Endodermal cell (in vitro differentiated cells): ENCODE measurements around the gene STAC2. TPM values are rescaled to one million over a fixed set of nuclear protein-coding genes. Genes with fewer than 3 reads are reported as not detected.
A peak's percentile ranks its signal among the peaks of the same experiment; 100 is the strongest.
"Not testable (repeated sequence)": the region's sequence is repeated elsewhere in the genome, so short reads cannot be mapped to it uniquely, and the experiment has no call there.

ENCODE experiments used
- DNase-seq: peaks from one replicate; pipeline ENCODE4 v3.0.0-alpha.2; 2017
- H3K27ac ChIP-seq: 2 replicates; pipeline ENCODE4 v1.5.1; 2013; ENCODE audit warnings: mild to moderate bottlenecking, low read depth, low read length, moderate library complexity
- H3K27me3 ChIP-seq: 2 replicates; pipeline ENCODE4 v1.6.1; 2013; ENCODE audit warnings: mild to moderate bottlenecking, low read length, moderate library complexity; ENCODE audit not compliant: insufficient read depth, control insufficient read depth, poor library complexity, severe bottlenecking
- H3K36me3 ChIP-seq: 2 replicates; pipeline ENCODE4 v1.7.0; 2013; ENCODE audit warnings: mild to moderate bottlenecking, low read length, moderate library complexity; ENCODE audit not compliant: control insufficient read depth, insufficient read depth
- H3K4me1 ChIP-seq: one replicate; pipeline ENCODE4 v1.7.0; 2013; ENCODE audit warnings: low read length; ENCODE audit not compliant: control insufficient read depth, insufficient read depth
- H3K4me3 ChIP-seq: 2 replicates; pipeline ENCODE4 v1.5.1; 2013; ENCODE audit warnings: mild to moderate bottlenecking, low read length, moderate library complexity
- H3K9ac ChIP-seq: 2 replicates; pipeline ENCODE4 v1.6.1; 2013; ENCODE audit warnings: mild to moderate bottlenecking, low read length, moderate library complexity; ENCODE audit not compliant: poor library complexity, severe bottlenecking; ENCODE audit errors: extremely low read depth
- H3K9me3 ChIP-seq: 2 replicates; pipeline ENCODE4 v1.6.1; 2013; ENCODE audit warnings: mild to moderate bottlenecking, low read length, moderate library complexity; ENCODE audit not compliant: control insufficient read depth
- H3K27ac Mint-ChIP-seq: 2 replicates; pipeline ENCODE4 v1.8.0; 2020; ENCODE audit warnings: mixed read lengths
- H3K27me3 Mint-ChIP-seq: 2 replicates; pipeline ENCODE4 v1.8.0; 2021; ENCODE audit warnings: mild to moderate bottlenecking, mixed read lengths; ENCODE audit not compliant: insufficient read depth
- H3K36me3 Mint-ChIP-seq: 2 replicates; pipeline ENCODE4 v1.8.0; 2020; ENCODE audit warnings: low read depth, mixed read lengths
- H3K4me1 Mint-ChIP-seq: 2 replicates; pipeline ENCODE4 v1.8.0; 2020; ENCODE audit warnings: mixed read lengths
- H3K4me3 Mint-ChIP-seq: 2 replicates; pipeline ENCODE4 v1.8.0; 2020; ENCODE audit warnings: mild to moderate bottlenecking, moderate library complexity, mixed read lengths
- H3K9me3 Mint-ChIP-seq: 2 replicates; pipeline ENCODE4 v1.8.0; 2020; ENCODE audit warnings: mild to moderate bottlenecking, mixed read lengths
- CTCF ChIP-seq: fragments of 200-600 bp; sonication (generic); conservative IDR thresholded peaks from 2 replicates; pipeline ENCODE4 v1.5.0; 2021; ENCODE audit warnings: antibody characterized with exemption, mild to moderate bottlenecking
- WGBS, 2 experiments: methylation state at CpG; one replicate each; pipeline versions ENCODE4 v1.1.5 to v1.1.7; 2013; ENCODE audit warnings: missing lambda C conversion rate in 2 of 2, mixed read lengths in 1 of 2; ENCODE audit not compliant: insufficient coverage in 1 of 2, insufficient read length in 1 of 2; 5-methylcytosine and 5-hydroxymethylcytosine counted together
- total RNA-seq, 2 donors: library from RNA; stranded (reverse); fragmentation: NEBNext Ultra II Directional in 1 of 2; extraction: Animal tissue kit (Norgen Biotek cat#: 25700) in 1 of 2; gene quantifications; 2 replicates in 1 of 2; 3 replicates in 1 of 2; pipeline ENCODE4 v1.2.1, GENCODE V29; 2021

STAC2 gene
- total RNA-seq, 2 donors from 2014 or later, result 0.35 to 0.46 TPM

- Mint-ChIP-seq H3K36me3 (peaks cover 15% of the 10 kb centered on the region), H3K27me3 (no peaks in the 10 kb centered on the region), H3K27ac (no peak overlapping the region), H3K4me3 (no peak overlapping the region), H3K9me3 (no peaks in the 10 kb centered on the region), H3K4me1 (peaks cover 10% of the 10 kb centered on the region)
- TF ChIP-seq CTCF, result no peak
- Histone ChIP-seq H3K36me3 (no peaks in the 10 kb centered on the region), H3K9me3 (no peaks in the 10 kb centered on the region), H3K27ac (no peak overlapping the region), H3K9ac (no peak overlapping the region), H3K4me3 (no peak overlapping the region), H3K4me1 (no peaks in the 10 kb centered on the region), H3K27me3 (no peaks in the 10 kb centered on the region)
- no peak for DNase-seq
- WGBS, 2 experiments, result no CpG with 5 or more reads among the region's 1 CpG
These were observed 26.3 kb upstream of the STAC2 start for GRCh38 chr17:39251997-39252396.

- H3K27me3 Mint-ChIP-seq, H3K4me3 ChIP-seq, H3K4me3 Mint-ChIP-seq, H3K4me1 ChIP-seq, H3K36me3 ChIP-seq, H3K27ac ChIP-seq, DNase-seq, H3K9me3 Mint-ChIP-seq, H3K4me1 Mint-ChIP-seq, H3K27ac Mint-ChIP-seq, H3K9me3 ChIP-seq, H3K9ac ChIP-seq, H3K27me3 ChIP-seq, H3K36me3 Mint-ChIP-seq: not testable (repeated sequence)
- 97 to 100% methylated on average over 2 to 12 of the region's 12 CpGs for WGBS, 2 experiments
These were observed 24.3 kb upstream of the STAC2 start for GRCh38 chr17:39250076-39250475.

GRCh38 chr17:39246274-39246673 is 20.5 kb upstream of the STAC2 start:
- Mint-ChIP-seq H3K4me3 (no peak overlapping the region), H3K27me3 (no peaks in the 10 kb centered on the region), H3K27ac (no peak overlapping the region), H3K36me3 (no peaks in the 10 kb centered on the region), H3K4me1 (peaks cover 17% of the 10 kb centered on the region), H3K9me3 (no peaks in the 10 kb centered on the region)
- Histone ChIP-seq H3K9ac (no peak overlapping the region), H3K27me3 (no peaks in the 10 kb centered on the region), H3K9me3 (no peaks in the 10 kb centered on the region), H3K36me3 (no peaks in the 10 kb centered on the region), H3K27ac (no peak overlapping the region), H3K4me1 (no peaks in the 10 kb centered on the region), H3K4me3 (no peak overlapping the region)
- 89 to 92% methylated on average over 1 to 2 of the region's 3 CpGs for WGBS, 2 experiments
- peak; percentile 31 for TF ChIP-seq CTCF
- peak; percentile 48 for DNase-seq
